ENCODE results near the gene OR10A6.

DNA sequence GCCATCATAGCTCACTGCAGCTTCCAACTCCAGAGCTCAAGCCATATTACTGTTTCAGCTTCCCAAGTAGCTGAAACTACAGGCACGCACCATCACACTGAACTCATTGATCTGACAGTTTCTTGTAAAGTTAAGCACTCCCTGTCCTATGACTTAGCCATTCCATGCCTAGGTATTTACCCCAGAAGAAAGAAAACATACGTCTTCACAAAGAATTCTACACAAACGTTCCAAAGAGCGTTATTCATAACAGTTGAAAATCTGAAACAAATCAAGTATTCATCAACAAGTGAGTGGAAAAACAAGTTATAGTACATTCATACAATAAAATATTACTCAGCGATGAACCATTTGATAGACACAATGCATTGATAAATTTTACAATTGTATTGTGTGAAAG lies 41.9 kb upstream of the OR10A6 start:
- no peak for TF ChIP-seq POLR2AphosphoS5 (IDR thresholded peaks at IDR 0.05)
- TF ChIP-seq, protein P1, sequence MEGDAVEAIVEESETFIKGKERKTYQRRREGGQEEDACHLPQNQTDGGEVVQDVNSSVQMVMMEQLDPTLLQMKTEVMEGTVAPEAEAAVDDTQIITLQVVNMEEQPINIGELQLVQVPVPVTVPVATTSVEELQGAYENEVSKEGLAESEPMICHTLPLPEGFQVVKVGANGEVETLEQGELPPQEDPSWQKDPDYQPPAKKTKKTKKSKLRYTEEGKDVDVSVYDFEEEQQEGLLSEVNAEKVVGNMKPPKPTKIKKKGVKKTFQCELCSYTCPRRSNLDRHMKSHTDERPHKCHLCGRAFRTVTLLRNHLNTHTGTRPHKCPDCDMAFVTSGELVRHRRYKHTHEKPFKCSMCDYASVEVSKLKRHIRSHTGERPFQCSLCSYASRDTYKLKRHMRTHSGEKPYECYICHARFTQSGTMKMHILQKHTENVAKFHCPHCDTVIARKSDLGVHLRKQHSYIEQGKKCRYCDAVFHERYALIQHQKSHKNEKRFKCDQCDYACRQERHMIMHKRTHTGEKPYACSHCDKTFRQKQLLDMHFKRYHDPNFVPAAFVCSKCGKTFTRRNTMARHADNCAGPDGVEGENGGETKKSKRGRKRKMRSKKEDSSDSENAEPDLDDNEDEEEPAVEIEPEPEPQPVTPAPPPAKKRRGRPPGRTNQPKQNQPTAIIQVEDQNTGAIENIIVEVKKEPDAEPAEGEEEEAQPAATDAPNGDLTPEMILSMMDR (IDR thresholded peaks at IDR 0.05) = no peak
- no peak for TF ChIP-seq POLR2A (IDR thresholded peaks at IDR 0.05)
- TF ChIP-seq EP300 (IDR thresholded peaks at IDR 0.05) = no peak
